HPDE6-E6E7 (cell line): ENCODE measurements around the gene CAVIN2.

Experiments
- DNase-seq: peaks from one replicate; pipeline ENCODE4 v3.0.0; 2011; ENCODE audit warnings: missing footprints; ENCODE audit errors: extremely low spot score

CAVIN2 gene

DNA sequence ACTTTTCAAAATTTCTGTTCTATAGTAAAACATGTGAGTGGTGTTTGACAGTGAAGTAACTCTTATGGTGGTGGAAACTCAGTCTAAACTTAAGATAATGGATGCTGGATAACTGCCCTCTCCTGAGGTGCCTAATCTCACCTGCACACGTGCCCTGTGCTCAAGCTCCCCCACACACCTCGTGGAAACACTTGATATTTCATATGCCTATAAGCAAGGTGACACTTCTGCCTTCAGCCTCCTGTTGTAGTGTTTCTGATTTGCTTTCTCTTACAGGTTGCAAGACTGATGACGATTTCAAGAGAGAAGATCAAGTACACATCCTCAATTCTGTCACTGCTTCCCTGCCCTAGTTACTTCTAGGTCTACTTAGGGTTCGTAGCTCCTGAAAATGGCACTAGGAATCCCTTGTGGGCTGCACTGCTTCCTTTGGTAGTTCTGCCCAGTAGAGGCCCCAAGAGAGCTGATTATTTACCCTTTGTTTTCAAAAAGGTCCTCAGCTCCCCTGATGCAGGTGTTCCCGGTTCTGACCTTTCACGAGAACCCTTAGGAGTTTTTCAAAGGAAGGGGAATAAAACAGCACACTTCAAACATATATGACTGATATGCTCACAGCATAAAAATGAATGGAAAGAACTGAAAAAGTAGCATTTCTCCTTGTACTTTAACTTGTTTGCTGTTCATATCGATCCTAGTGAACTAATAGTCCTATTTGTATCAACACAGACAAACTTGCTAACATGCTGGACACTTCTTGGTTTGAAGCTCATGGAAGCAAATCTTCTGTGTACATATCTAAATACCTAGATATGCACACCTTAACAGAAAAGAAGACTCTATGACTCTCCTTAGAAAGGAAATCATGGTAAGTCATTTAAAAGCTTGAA is 6.7 kb downstream of the CAVIN2 start:
- no peak for DNase-seq

DNA sequence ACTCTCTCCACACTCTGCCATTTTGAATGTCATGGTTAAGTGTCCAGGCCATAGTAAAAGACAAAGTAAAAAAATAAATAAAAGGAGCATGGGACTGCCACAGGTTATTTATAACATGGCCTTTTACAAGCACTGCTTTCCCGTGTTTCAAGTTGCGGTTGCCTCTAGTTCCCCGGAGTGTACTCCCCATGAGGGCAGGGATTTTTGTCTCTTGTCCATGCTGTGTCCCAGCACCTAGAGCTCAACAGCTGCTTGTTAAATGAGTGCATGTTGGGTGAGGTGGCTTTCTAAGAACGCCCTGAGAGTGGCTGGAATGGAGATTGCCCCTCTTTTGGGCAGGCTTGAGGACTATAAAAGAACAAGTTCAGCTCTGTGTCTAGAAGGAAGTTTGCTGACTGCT is 8.4 kb downstream of the CAVIN2 start:
- no peak for DNase-seq

DNA sequence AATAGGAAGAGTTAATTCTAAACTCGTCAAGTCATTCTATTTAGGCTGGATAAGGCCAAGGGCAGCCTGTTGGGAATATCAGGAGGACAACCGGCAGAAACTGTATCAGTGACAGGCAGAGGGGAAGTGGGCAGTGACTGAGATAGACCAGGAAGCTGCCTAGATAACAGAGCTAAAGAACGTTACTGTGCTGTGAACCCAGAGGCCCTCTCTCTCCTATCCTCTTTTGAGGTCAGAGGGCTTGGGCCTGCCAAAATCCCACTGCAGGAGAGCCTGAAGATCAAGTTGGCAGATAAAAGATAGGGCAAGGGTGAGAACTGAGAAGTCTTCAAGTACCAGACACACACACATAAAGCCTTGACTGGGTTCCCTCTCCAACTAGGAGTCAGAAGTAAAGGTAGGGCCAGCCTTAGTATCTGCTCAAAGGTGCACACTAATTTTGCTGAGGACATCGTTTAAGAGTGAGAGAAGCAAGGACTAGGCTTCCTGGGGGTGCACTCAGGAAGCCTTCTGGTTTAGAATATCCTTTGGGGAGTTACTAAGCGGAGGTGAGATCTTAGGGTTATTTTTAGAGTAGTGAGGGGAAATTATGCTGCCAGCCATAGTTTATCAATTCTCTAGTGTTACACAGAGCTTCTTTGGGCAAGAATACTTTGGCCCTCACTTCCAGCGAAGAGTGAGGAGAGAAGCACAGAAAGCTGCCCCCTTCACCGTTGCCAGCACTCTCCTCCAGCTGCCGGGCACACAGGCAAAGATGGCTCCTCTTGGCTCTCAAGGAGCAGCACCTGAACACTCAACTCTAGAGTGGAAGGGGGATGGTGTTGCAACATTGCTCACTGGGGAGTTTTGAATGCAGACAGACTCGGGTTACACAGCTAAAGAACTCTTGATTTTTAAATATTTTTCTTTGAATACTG is 9.8 kb downstream of the CAVIN2 start:
- no peak for DNase-seq

DNA sequence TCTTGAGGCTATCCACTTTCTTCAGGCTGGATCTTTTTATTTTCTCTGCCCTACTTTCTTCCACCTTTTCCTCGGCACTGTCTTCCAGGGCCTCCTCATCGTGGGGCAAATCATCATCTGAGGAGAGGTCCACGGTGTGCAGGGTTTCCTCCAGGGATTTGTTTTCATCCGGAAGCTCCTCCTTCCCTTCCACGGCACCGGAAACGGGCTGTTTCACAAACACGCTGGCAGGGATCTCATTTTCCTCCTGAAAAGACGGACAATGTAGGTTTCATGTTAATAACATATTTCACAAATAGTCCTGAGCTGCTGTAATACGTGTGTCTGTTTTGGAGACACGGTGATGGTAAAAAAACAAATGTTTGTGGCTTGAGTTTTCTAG is 10.4 kb downstream of the CAVIN2 start:
- DNase-seq = no peak

DNA sequence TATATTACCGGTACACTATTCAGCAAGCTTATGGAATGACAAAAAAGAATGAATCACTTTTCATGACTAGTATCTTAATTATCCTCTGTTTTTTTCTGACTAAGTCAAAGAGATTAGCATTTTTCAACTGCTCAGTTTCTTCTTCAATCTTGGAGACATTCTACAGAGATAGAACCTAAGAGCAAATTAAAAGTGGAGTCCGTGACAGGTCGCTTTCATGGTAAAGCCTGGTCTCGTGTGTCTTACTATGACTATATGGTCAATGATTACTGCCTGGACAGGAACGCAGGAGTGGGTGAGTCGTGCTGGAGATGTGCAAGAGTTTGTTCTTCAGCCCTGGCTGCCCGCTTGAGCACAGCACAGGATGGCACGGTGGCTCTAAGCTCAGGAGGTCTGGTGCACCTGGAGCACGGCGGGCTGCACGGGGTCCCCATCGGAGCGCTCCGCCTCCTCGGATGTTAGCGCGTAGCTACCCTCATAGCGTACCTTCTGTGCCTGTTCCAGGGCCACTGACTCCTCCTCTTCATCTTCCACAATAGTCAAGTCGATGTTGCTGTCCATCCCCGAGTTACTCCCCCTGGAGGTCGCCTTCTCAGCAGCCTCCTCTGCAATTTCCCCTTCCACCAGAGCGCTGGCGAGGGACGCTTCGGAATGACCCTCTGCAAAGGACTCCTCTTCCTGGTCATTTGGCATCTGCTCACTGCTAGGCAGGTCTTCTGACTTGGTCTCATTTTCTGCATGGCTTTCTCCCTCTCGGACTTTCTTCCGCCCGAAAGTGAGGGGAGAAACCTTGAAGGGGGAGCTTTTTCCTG is 11.1 kb downstream of the CAVIN2 start:
- no peak for DNase-seq

DNA sequence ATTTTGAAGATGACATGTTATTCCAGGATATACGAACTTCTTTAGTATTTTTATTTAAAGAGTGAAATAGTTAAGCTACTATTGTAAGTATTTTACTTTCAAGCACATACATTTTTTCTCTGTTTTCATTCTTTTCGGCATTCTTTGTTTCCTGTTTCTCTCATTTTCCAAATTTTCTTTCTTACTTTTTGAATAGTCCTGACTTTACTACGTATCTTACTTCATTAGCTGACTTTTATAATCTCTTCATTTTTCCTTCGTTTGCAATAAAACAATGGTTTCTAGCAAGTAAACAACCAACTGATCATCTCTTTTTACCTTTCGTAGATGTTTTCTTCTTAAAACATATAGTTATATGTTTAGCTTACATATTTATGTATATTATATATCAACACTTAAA is 11.8 kb downstream of the CAVIN2 start:
- DNase-seq = no peak

DNA sequence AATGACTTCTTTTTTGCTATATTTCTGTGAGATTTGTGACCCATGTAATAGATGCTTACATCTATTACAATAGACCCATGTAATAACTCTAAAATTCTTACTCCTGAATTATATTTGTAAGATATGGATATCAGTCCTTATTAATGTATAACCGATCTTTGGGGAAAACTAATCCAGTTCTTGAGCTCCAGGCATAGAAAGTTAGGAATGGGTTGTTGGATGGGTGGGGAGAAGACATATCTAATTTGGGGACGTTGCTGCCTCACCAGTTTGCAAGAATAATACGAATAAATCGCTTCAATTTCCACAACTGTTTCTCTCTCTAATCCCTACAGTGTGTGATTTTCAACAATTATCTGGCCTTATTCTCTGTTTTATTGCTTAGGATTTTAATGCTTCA is 13.5 kb downstream of the CAVIN2 start:
- DNase-seq = no peak

DNA sequence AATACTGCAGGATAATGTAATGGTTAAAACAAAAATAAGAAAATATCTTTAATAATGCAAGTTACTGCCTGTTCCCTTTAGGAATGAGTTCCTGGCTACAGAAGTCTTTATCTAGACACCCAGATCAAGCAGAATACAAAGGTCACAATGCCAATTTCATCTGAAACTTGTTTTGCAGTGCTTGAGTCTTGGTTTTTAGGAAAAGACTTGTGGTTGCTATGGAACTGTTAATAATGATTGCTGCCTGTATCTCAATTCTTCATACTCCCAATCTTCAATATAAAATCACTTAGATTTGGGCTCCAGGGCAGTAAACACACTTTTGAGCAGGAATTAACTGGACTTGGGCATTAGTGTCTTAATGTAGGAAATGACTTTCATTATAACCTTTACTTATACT is 14.2 kb downstream of the CAVIN2 start:
- DNase-seq = no peak

DNA sequence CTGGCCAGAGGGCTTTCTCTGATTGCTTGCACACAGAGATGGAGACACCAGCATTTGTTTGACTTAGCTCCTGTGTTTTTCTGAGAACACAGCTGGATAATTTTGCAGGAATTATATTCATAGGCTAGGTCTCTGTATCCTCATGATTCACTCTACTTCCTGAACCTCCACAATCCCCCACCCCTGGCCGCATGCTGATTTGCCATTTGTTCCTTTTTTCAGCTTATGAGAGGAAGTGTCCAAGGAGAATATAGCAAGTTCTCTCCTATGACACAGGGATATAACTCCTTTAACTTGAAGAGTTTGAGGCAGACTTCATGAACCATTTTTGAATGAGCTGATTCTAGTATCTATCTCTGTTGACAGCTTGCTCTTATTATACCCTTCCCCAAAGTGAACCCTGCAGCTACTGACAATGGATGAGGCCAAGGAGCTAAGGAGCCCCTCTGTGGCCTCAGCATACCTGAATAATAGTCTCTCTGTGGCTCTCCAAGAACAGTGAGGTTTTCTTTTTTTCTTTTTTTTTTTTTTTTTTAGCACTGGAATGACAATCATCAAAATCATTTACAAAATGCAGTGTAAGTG is 15.4 kb downstream of the CAVIN2 start:
- no peak for DNase-seq

DNA sequence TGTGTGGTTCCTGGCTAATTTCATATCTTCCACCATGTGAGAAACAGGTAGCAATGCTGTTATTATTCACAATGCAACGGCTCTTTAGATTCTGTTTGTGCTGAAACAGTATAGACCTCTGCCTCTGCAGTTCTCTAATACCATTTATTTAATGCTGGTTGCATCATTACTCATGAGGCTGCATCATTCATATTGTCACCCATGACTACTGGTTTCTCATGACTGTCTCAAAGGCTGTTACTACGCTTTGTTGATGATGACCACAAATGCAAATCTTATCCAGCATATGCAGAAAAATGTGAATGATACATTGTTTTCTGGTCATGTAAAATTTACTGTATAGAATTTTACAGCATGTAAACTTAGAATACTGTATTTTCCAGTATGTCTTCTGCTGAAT is 22.5 kb downstream of the CAVIN2 start:
- DNase-seq = no peak

DNA sequence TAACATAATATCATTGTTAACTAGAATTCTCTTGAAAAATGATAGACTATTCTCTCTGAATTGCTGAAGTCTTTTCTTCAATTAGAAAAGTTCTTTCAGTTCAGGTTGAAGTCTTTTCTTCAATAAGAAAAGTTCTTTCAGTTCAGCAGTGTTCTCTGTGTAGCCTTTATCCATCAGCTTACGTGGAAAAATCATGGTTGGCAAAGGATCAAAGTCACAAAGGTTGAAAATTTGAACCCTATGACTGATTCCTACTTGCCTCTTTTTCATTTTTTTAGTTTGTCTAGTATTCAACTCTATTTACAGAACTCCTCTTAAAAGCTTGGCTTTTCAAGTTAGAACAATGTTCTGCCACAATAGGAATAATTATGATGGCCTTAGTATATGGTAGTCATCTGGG is 25.8 kb downstream of the CAVIN2 start:
- DNase-seq = no peak

DNA sequence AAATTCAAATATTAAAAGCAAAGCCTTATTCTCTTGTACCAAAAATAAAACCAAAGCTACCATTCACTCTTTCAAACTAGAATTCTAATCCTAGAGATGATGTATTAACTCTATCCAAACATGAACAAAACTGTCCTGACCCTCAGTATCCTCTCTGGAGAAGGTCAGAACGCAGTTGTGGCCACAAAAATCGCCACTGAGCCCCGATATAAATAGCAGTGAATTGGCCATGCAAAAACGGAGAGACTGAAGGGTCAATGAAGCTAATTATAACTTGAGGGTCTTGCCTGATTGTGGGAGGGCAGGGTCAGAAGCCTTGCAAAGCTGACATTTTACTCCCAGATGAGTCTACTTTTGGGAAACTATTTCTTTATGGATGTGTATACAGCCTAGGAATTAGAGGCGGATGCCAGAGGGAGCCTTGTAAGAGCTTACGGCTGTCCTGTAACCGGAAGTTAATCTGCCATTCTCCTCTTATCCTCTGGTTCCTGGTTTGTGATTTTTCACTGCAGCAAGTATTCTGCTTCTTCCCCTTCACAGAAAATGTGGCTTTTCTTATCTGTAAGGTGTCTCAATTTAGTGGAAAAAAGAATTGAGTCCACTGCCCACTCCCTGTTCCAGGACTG is 28.1 kb downstream of the CAVIN2 start:
- DNase-seq = no peak

DNA sequence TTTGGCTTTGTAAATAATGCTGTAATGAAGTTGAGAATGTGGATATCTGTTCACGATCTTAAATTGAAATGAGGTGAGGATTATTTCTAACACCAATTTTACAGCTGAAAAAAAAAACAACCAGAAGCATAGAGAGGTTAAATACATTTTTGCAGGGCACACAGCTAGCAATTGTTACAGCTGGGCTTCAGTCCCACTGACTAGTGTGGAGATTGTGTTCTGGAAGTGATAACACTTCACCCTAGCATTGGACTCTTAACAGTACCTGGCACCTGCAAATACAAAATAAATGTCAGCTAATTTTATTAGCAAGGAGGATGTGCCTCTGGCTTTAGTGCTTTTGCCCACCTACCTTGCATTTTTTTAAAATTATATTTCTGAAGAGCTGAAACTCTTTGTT is 28.8 kb downstream of the CAVIN2 start:
- no peak for DNase-seq

DNA sequence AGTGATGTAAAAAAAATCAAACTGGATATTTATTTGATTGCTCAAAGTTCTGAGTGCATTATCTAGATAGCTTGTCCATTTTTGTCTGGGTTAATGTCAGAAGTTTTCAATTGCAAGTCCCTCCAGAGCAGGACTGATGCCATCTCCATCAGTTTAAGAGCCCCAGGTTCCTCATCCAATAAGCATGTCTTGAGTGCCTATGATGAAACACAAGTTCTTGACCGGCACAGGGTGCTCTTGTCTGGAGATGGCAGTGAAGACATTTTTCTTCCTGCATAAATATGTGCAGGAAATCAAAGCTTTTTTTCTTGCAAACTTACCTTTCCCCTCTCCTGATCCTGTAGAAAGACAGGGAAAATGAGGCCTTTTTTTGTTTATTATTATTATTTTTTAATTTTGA is 31.9 kb downstream of the CAVIN2 start:
- DNase-seq = no peak

DNA sequence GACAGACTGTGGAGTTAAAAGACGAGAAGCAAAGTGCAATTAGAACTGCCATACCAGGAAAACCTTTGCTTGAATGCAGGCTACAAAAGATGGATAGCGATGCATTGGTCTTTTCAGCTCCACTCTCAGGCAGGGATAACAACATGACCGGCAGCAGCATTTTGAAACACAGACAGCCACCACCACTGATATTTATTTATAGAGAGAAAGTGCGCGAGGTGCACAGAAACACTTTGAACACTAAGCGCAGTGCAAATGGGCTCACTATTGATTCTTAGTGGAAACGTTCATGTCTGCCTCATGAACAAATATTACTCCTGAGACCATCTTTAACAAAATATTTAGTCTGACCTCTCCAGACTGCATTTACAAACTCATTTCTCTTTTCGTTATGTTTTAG is 32.9 kb downstream of the CAVIN2 start:
- no peak for DNase-seq

DNA sequence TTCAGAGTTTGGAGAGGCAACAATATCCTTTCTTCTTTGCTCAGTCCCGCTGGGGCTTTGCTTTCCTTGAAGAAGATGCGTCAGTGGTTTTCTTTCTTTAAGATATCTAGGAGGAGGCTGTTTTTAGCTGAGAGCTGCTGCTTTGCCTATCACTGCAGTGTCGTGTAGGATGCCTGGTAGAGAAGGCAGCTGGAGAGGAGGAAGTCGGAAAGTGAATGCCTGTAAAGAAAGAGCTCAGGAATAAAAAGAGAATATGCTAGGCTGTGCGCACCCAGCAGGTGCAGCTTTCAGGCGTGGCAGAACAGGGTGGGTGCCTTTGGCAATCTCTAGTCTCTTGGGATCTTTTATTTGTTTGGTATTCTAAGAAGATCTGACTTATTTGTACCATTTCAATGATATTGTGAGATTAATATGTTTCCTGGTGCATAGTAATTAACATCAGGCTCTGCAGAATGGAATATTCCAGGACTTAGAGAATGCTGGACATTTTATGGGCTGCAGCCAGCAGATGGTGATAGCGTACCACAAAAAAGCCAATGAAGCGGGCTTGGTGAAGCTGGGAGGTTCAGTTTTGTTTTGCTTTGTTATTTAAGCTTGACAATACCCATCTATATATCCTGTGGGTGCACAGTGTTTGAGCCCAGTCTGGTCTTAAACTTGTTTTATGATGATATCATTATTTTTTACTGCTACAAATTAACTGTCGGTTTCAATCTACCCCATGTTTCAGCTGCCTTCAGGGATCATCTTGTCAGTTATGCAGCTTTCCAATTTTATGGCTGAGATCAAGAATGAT is 34.9 kb downstream of the CAVIN2 start:
- DNase-seq = peak; percentile 53

DNA sequence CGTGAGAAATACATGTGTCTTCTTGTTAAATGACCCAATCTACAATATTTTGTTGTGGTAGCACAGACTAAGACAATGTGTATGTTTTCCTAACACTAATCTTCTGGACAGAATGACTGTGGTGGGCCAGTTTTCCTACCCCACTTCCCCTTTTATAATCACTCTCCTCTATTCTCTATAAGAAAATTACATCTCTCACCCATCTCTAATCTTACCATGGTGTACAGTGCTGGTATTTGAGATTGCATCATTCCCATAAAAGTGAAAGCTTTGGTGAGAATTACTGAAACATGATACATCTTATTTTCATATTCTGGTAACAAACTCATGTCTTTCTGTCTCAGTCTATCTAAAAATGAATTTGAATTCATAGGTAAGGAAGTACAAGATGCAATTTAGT is 40.5 kb downstream of the CAVIN2 start:
- no peak for DNase-seq

DNA sequence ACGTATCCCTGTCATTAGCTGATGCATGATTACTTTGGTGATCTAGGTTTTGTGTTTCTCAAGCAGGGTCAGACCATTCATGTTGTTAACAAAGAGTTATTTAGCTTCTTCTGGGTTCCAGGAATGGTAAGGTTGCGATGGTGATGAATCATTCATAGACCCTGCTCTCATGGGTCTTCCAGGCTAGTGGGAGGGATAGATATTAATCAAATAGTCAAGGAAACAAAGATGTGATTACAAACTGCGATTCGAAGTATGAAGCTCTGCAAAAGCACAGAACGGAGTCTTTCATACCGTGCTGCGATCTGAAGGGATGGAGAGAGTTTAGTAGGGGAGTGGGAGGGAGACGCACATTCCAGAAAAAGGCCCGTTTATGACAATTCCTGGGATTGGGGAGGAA is 42.1 kb downstream of the CAVIN2 start:
- no peak for DNase-seq

DNA sequence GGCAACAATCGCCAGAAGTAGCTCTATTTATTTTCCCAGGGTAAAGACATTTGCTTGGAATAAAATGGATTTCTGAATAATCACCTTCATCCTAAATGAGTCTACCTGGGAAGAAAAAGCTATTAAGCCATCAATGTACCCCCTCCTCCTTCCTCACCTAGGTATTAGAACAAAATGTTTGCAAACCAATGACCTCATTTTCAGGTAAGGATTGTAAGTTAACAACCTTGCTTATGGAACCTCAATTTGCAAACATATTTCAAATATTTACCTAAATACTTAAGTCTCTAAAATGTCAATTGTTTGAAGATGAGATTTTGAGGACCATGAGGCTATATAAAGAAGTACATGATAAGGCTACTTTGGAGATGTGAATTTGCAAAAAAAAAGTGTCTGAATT is 43.9 kb downstream of the CAVIN2 start:
- DNase-seq = no peak

DNA sequence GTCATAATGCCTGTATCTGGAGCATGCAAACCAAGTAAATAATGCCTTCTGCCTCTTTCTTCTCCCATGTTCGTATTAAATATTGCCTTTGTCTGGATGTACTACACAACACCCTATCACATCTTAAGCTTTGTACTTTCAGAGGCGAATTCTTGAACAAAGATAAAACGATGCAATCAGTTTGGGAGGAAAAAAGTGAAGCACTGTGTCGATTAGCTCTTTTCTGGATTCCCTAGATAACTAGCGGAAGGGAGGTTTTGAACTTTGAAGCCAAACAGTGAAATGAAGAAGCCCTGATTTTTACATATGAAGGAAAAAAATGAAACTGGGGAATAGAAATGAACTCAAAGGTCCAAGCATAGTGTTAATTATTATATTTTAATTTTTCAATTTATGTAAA is 44.7 kb downstream of the CAVIN2 start:
- DNase-seq = no peak
